ENCODE measurements around the gene MTM1. TPM values are rescaled to one million over a fixed set of nuclear protein-coding genes. Genes with fewer than 3 reads are reported as not detected.

MTM1 gene
- total RNA-seq, 4 donors from 2014 or later: 13.5 to 27.2 (median 17.8) TPM

DNA sequence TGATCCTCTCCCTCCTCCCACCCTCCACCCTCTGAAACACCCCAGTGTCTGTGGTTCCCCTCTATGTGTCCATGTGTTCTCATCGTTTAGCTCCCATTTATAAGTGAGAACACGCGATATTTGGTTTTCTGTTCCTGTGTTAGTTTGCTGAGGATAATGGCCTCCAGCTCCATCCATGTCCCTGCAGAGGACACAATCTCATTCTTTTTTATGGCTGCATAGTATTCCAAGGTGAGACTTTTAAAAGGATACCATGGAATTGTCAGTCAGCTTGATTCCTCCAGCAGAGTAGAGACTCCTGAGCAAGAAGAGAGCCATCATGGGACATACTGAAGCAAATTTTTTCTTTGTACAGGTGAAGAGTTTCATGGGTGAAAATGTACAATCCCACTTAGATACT is 38.8 kb upstream of the MTM1 start:
- Histone ChIP-seq H3K9me3 (no peaks in the 10 kb centered on the region), H3K36me3 (no peaks in the 10 kb centered on the region), H3K27me3 (no peaks in the 10 kb centered on the region), H3K27ac (no peak overlapping the region), H3K4me1 (no peaks in the 10 kb centered on the region), H3K4me3 (no peak overlapping the region)
- no peak for DNase-seq (ENCODE audit: low spot score in 2 of 2)
- TF ChIP-seq POLR2A (IDR thresholded peaks at IDR 0.05) (no peak), EP300 (IDR thresholded peaks at IDR 0.05) (no peak), CTCF (IDR thresholded peaks at IDR 0.05) (no peak)
- 91 to 97% methylated on average over 3 of the region's 3 CpGs for WGBS, 2 donors

DNA sequence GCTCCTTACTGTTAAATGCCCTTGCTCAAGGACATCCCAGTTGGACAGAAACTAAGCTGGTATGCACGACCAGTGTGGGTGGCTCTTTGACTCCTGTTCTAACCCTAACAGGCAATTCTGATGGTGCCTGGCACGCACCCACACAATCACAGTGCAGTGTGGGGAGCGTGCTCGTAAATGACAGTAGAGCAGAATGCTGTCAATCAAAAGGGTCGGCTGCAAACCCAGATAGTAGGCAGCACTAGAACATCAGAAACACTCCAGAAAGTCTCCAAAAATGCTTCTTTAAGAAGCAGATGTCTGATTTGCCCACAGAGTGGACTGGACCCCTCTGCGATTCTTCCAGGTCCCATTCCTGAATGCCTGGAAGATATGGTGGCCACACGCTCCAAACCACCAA is 37.6 kb upstream of the MTM1 start:
- Histone ChIP-seq H3K27ac (no peak overlapping the region), H3K9me3 (no peaks in the 10 kb centered on the region), H3K4me3 (no peak overlapping the region), H3K4me1 (no peaks in the 10 kb centered on the region), H3K36me3 (no peaks in the 10 kb centered on the region), H3K27me3 (no peaks in the 10 kb centered on the region)
- TF ChIP-seq POLR2A (IDR thresholded peaks at IDR 0.05) (no peak), CTCF (IDR thresholded peaks at IDR 0.05) (no peak)
- no peak for DNase-seq (ENCODE audit: low spot score in 2 of 2)
- WGBS, 2 donors: 61 to 68% methylated on average over 7 of the region's 7 CpGs

GRCh38 chrX:150531467-150531866 is 37.0 kb upstream of the MTM1 start:
- 80 to 83% methylated on average over 2 to 4 of the region's 4 CpGs for WGBS, 2 donors
- Histone ChIP-seq H3K4me3 (no peak overlapping the region), H3K4me1 (no peaks in the 10 kb centered on the region), H3K27ac (no peak overlapping the region), H3K9me3 (no peaks in the 10 kb centered on the region), H3K36me3 (no peaks in the 10 kb centered on the region), H3K27me3 (no peaks in the 10 kb centered on the region)
- no peak for DNase-seq (ENCODE audit: low spot score in 2 of 2)
- no peak for TF ChIP-seq POLR2A (IDR thresholded peaks at IDR 0.05)
- TF ChIP-seq CTCF (IDR thresholded peaks at IDR 0.05): no peak
- no peak for TF ChIP-seq EP300 (IDR thresholded peaks at IDR 0.05)

DNA sequence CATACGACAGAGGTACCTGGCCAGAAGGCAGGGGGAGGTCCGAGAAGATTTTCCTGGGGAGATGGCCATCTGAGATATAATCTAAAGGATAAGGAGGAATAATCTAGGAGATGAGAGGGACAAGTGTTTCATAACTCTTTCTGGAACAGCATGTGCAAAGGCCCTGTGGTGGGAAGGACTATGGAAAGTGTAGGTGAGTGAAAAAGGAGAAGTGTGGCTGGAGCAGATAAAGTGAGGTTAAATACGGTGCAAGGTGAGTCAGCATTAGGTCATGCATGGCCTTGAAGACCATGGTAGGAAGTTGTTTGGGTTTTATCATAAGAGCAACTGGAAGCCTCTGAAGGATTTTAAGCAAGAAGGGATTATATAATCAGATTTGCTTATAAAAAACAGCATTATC is 34.6 kb upstream of the MTM1 start:
- TF ChIP-seq CTCF (IDR thresholded peaks at IDR 0.05) (no peak), EP300 (IDR thresholded peaks at IDR 0.05) (no peak), POLR2A (IDR thresholded peaks at IDR 0.05) (no peak)

DNA sequence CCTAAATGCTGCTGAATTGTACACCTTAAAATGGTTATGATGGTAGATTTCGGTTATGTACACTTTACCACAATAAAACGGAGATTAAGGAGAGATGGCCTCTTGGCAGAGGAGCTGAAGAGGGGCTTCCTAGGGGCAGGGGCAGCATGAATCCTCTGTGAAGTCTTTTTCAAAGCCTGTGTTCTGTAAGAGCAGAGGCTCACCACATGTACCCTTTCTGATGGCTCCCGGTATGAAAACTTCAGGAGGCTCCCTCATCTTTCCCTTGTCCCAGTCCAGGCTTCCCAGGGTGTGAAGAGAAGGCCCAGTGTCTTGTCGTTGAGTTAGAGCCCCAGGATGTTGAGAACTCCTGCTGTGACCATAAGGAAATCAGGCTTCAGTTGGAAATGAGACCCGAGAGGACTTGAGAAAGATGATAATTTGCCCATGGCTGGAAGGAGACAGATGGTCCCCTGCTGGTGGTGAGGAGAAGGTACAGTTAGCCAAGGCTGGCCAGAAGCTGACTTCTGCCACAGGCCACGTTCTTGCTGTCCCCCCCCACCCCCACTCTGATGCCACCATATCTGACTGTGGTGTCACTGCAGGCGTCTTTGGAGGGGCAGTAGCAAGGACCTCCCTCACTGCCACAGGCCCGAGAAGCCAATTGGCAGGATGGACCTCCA is 31.8 kb upstream of the MTM1 start:
- Histone ChIP-seq H3K27me3 (no peaks in the 10 kb centered on the region), H3K27ac (no peak overlapping the region), H3K36me3 (no peaks in the 10 kb centered on the region), H3K9me3 (peaks cover 0 to 6% (median 0%) of the 10 kb centered on the region in 4 donors), H3K4me1 (no peaks in the 10 kb centered on the region), H3K4me3 (no peak overlapping the region)
- 66 to 78% methylated on average over 5 to 8 of the region's 8 CpGs for WGBS, 2 donors
- peak in 1 of 5 experiments; percentile 5 for TF ChIP-seq CTCF (IDR thresholded peaks at IDR 0.05)
- TF ChIP-seq EP300 (IDR thresholded peaks at IDR 0.05): no peak
- no peak for TF ChIP-seq POLR2A (IDR thresholded peaks at IDR 0.05)
- DNase-seq (ENCODE audit: low spot score in 2 of 2): no peak

More for the DNA sequence above, 34.6 kb upstream of the MTM1 start:
- Histone ChIP-seq H3K27me3 (no peaks in the 10 kb centered on the region), H3K36me3 (no peaks in the 10 kb centered on the region), H3K4me1 (no peaks in the 10 kb centered on the region), H3K27ac (no peak overlapping the region), H3K4me3 (no peak overlapping the region), H3K9me3 (peaks cover 0 to 6% (median 0%) of the 10 kb centered on the region in 4 donors)
- DNase-seq (ENCODE audit: low spot score in 2 of 2): no peak
- WGBS, 2 donors: 80 to 90% methylated on average over 3 of the region's 3 CpGs
